ENCODE data around the gene IFITM1. TPM values are rescaled to one million over a fixed set of nuclear protein-coding genes. Genes with fewer than 3 reads are reported as not detected.

The IFITM1 gene
- polyA plus RNA-seq, 1 donor = 12.2 TPM

Other genes with a start within 250 kb of the IFITM1 start
- 0.34 TPM for gene SCGB1C1, start 121.0 kb upstream of the IFITM1 start, polyA plus RNA-seq (ENCODE audit: insufficient read length)
- 28.1 TPM for gene BET1L, start 106.6 kb upstream of the IFITM1 start, polyA plus RNA-seq (ENCODE audit: insufficient read length)
- 60.2 TPM for gene RIC8A, start 106.3 kb upstream of the IFITM1 start, polyA plus RNA-seq (ENCODE audit: insufficient read length)
- 24.4 TPM for gene SIRT3, start 77.7 kb upstream of the IFITM1 start, polyA plus RNA-seq (ENCODE audit: insufficient read length)
- gene PSMD13, start 77.1 kb upstream of the IFITM1 start, polyA plus RNA-seq (ENCODE audit: insufficient read length) = 90.1 TPM
- not detected for gene NLRP6, start 35.6 kb upstream of the IFITM1 start, polyA plus RNA-seq (ENCODE audit: insufficient read length)
- gene PGGHG, start 24.9 kb upstream of the IFITM1 start, polyA plus RNA-seq (ENCODE audit: insufficient read length) = 5.2 TPM
- gene IFITM5, start 14.5 kb upstream of the IFITM1 start, polyA plus RNA-seq (ENCODE audit: insufficient read length) = not detected
- gene IFITM2, start 6.2 kb upstream of the IFITM1 start, polyA plus RNA-seq (ENCODE audit: insufficient read length) = 47.5 TPM
- 250 TPM for gene IFITM3, start 6.8 kb downstream of the IFITM1 start, polyA plus RNA-seq (ENCODE audit: insufficient read length)
- 11.4 TPM for gene B4GALNT4, start 55.5 kb downstream of the IFITM1 start, polyA plus RNA-seq (ENCODE audit: insufficient read length)
- gene PKP3, start 80.2 kb downstream of the IFITM1 start, polyA plus RNA-seq (ENCODE audit: insufficient read length) = 0.16 TPM
- gene SIGIRR, start 101.0 kb downstream of the IFITM1 start, polyA plus RNA-seq (ENCODE audit: insufficient read length) = 11.6 TPM
- 0.20 TPM for gene ANO9, start 128.0 kb downstream of the IFITM1 start, polyA plus RNA-seq (ENCODE audit: insufficient read length)
- gene PTDSS2, start 136.2 kb downstream of the IFITM1 start, polyA plus RNA-seq (ENCODE audit: insufficient read length) = 33.3 TPM
- gene RNH1, start 193.2 kb downstream of the IFITM1 start, polyA plus RNA-seq (ENCODE audit: insufficient read length) = 85.0 TPM
- 120 TPM for gene HRAS, start 221.5 kb downstream of the IFITM1 start, polyA plus RNA-seq (ENCODE audit: insufficient read length)
- gene LRRC56, start 223.5 kb downstream of the IFITM1 start, polyA plus RNA-seq (ENCODE audit: insufficient read length) = 7.3 TPM
- 0.52 TPM for gene LMNTD2, start 246.7 kb downstream of the IFITM1 start, polyA plus RNA-seq (ENCODE audit: insufficient read length)
- gene RASSF7, start 246.9 kb downstream of the IFITM1 start, polyA plus RNA-seq (ENCODE audit: insufficient read length) = 1.8 TPM